BJ (cell line): ENCODE measurements around the gene COPB1. TPM values are rescaled to one million over a fixed set of nuclear protein-coding genes. Genes with fewer than 3 reads are reported as not detected.

Experiments
- CTCF ChIA-PET: fragments of 350-600 bp; formaldehyde crosslinking; extraction: SDS; loops from one replicate; lab custom pipeline; 2021; ENCODE audit warnings: antibody characterized with exemption, inconsistent platforms; lab: Yijun Ruan, JAX
- POLR2A ChIA-PET: fragments of 300-600 bp; sonication (Branson Sonifier 250); formaldehyde crosslinking; extraction: SDS; loops from one replicate; lab custom pipeline; 2021; ENCODE audit warnings: antibody characterized with exemption; lab: Charles Lee
- DNase-seq: peaks from one replicate; pipeline ENCODE4 v3.0.0-alpha.2; 2011; ENCODE audit warnings: low read depth
- H3K27me3 ChIP-seq: 2 replicates; pipeline ENCODE4 v1.6.0; 2011; ENCODE audit warnings: low read length; ENCODE audit not compliant: control insufficient read depth, insufficient read depth
- H3K36me3 ChIP-seq: 2 replicates; pipeline ENCODE4 v1.5.1; 2011; ENCODE audit warnings: low read length; ENCODE audit not compliant: control insufficient read depth, insufficient read depth
- H3K4me3 ChIP-seq: 2 replicates; pipeline ENCODE4 v1.5.1; 2011; ENCODE audit warnings: low read depth, mild to moderate bottlenecking, control low read depth, low read length
- polyA plus RNA-seq: library from polyadenylated mRNA; depleted of rRNA; stranded (reverse); fragments of >200 nt; gene quantifications from 2 replicates; pipeline ENCODE4 v1.2.3, GENCODE V29; 2011
- TF ChIP-seq, protein P1 (sequence below): IDR thresholded peaks from 2 replicates; pipeline ENCODE4 v1.5.1; 2011; ENCODE audit warnings: low read depth, mild to moderate bottlenecking, control low read depth, inconsistent platforms, low read length, moderate library complexity; ENCODE audit not compliant: insufficient read depth

The COPB1 gene
- polyA plus RNA-seq, 1 experiment = 120 TPM

DNA sequence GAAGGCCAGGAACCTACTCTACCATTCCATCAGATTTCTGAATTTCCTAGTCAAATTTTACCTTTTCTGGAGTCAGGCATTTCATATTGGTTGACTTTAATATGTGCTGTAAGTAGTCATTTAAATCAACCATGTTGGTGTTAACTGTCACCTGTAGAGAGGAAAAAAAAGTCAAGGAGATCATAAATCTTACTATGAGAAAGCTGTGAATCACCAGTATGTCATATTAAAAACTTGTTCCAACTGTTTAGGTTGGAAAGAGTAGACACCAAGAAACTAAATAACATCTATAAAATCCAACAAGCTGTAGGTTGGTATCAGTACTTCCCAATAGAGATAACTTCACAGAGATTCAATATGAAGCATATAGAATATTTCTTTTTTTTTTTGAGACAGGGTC is 39.5 kb downstream of the COPB1 start:
- ChIA-PET CTCF (interaction anchor here (1.0 to 2.1 kb wide), 4 partner anchors 10 to 160 kb away, joined by 3 to 12 read pairs (median 4); no protein-coding TSS in a partner anchor), POLR2A (no interaction called here)
- Histone ChIP-seq H3K36me3 (peaks cover 16% of the 10 kb centered on the region), H3K27me3 (no peaks in the 10 kb centered on the region), H3K4me3 (no peak overlapping the region)
- no peak for DNase-seq
- TF ChIP-seq, protein P1, sequence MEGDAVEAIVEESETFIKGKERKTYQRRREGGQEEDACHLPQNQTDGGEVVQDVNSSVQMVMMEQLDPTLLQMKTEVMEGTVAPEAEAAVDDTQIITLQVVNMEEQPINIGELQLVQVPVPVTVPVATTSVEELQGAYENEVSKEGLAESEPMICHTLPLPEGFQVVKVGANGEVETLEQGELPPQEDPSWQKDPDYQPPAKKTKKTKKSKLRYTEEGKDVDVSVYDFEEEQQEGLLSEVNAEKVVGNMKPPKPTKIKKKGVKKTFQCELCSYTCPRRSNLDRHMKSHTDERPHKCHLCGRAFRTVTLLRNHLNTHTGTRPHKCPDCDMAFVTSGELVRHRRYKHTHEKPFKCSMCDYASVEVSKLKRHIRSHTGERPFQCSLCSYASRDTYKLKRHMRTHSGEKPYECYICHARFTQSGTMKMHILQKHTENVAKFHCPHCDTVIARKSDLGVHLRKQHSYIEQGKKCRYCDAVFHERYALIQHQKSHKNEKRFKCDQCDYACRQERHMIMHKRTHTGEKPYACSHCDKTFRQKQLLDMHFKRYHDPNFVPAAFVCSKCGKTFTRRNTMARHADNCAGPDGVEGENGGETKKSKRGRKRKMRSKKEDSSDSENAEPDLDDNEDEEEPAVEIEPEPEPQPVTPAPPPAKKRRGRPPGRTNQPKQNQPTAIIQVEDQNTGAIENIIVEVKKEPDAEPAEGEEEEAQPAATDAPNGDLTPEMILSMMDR = no peak

DNA sequence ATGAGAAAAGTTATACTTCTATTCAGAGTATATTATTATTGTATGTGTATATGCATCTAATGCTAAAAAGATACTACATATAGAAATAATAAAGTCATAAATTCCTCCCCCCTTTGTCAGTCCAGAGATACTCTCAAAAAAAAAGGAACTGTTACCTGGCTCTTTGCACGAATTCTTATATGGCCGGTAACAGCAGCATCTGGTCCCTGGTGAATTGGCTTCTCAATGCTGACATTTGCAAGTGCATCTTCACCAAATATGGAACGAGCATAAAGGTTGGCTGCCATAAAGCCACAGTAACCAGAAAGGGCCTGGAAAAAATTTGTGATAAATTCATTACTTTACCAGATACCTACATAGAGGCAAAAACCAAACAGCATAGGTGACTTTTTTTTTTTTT is 41.2 kb downstream of the COPB1 start:
- POLR2A ChIA-PET = no interaction called here
- H3K36me3 ChIP-seq = peaks cover 12% of the 10 kb centered on the region

GRCh38 chr11:14455648-14456430 is 43.8 kb downstream of the COPB1 start:
- Histone ChIP-seq H3K36me3 (peaks cover 11% of the 10 kb centered on the region), H3K27me3 (no peaks in the 10 kb centered on the region), H3K4me3 (no peak overlapping the region)
- ChIA-PET CTCF (interaction anchor here (0.7 to 7.4 kb wide), 31 partner anchors 10 to 482 kb away, joined by 3 to 118 read pairs (median 4); no protein-coding TSS in a partner anchor), POLR2A (interaction anchor here (0.6 to 1.2 kb wide), 6 partner anchors 33 to 186 kb away, joined by 3 to 22 read pairs (median 5); no protein-coding TSS in a partner anchor)
- DNase-seq = no peak
- TF ChIP-seq, protein P1 = no peak

More for the DNA sequence above, 41.2 kb downstream of the COPB1 start:
- DNase-seq = no peak
- TF ChIP-seq, protein P1 = no peak
- CTCF ChIA-PET = interaction anchor here (1.1 to 7.4 kb wide), 2 partner anchors 10 to 156 kb away, joined by 3 to 118 read pairs; no protein-coding TSS in a partner anchor
- H3K4me3 ChIP-seq = no peak overlapping the region
- no peaks in the 10 kb centered on the region for H3K27me3 ChIP-seq

GRCh38 chr11:14454861-14455632 is 44.6 kb downstream of the COPB1 start:
- ChIA-PET CTCF (interaction anchor here (0.6 to 7.4 kb wide), 35 partner anchors 9 to 682 kb away, joined by 3 to 118 read pairs (median 4); no protein-coding TSS in a partner anchor), POLR2A (interaction anchor here (0.6 to 1.2 kb wide), 6 partner anchors 32 to 185 kb away, joined by 3 to 22 read pairs (median 5); no protein-coding TSS in a partner anchor)
- no peak overlapping the region for H3K4me3 ChIP-seq
- peaks cover 6% of the 10 kb centered on the region for H3K36me3 ChIP-seq
- DNase-seq = no peak
- TF ChIP-seq, protein P1 = peak; percentile 59
- no peaks in the 10 kb centered on the region for H3K27me3 ChIP-seq
